ENCODE results near the gene SMAD4.
"Not testable (repeated sequence)": the region's sequence is repeated elsewhere in the genome, so short reads cannot be mapped to it uniquely, and the experiment has no call there.

SMAD4 gene

DNA sequence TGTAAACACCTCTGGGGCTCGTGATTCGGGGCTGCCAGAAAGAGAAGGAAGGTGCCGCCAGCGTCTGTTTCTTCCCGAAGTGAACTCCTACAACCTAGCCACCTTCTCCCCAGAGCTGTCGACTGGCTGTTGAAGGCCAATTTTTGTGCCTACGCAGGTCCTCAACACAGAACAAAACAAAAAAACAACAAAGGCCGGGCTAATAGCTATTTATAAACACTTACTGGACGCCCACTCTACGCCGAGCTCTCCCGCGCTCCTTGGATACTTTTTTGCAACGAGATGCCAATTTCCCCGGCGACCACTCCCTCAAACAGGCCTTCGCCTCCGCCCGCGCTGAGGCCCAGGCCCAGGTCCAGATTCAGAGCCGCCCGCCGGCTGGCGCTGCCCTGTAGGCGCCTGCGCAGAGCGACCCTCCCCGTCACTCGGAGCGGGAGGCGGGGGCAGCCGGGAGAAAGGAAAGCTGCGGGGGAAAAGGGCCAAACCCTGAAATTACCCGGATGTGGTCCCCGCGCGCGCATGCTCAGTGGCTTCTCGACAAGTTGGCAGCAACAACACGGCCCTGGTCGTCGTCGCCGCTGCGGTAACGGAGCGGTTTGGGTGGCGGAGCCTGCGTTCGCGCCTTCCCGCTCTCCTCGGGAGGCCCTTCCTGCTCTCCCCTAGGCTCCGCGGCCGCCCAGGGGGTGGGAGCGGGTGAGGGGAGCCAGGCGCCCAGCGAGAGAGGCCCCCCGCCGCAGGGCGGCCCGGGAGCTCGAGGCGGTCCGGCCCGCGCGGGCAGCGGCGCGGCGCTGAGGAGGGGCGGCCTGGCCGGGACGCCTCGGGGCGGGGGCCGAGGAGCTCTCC is at the start of gene SMAD4:
TSS of gene SMAD4 (plus strand) at position 520 of the 843 bp plus-strand sequence. CDS start 16,834 bp downstream, outside the sequence.
- Histone ChIP-seq H3K36me3 (ENCODE audit: control insufficient read depth, insufficient read depth, low read length) (no peaks in the 10 kb centered on the region), H3K9me3 (ENCODE audit: control insufficient read depth, insufficient read depth, low read length) (no peaks in the 10 kb centered on the region), H3K4me1 (ENCODE audit: control insufficient read depth, insufficient read depth, low read length) (peaks cover 22% of the 10 kb centered on the region), H3K9ac (ENCODE audit: low read depth, low read length) (peak within 1 kb of the TSS; percentile 75), H3K4me3 (ENCODE audit: low read depth, low read length) (peak within 1 kb of the TSS; percentile 87), H3K27me3 (ENCODE audit: control insufficient read depth, insufficient read depth, low read length) (no peaks in the 10 kb centered on the region)

GRCh38 chr18:50981381-50981780 is 48.6 kb upstream of the SMAD4 start:
- H3K4me1 ChIP-seq (ENCODE audit: control insufficient read depth, insufficient read depth, low read length) = no peaks in the 10 kb centered on the region
- peaks cover 10% of the 10 kb centered on the region for H3K9me3 ChIP-seq (ENCODE audit: control insufficient read depth, insufficient read depth, low read length)
- H3K9ac ChIP-seq (ENCODE audit: low read depth, low read length) = no peak overlapping the region
- no peaks in the 10 kb centered on the region for H3K27me3 ChIP-seq (ENCODE audit: control insufficient read depth, insufficient read depth, low read length)
- no peak overlapping the region for H3K4me3 ChIP-seq (ENCODE audit: low read depth, low read length)
- no peaks in the 10 kb centered on the region for H3K36me3 ChIP-seq (ENCODE audit: control insufficient read depth, insufficient read depth, low read length)

- Histone ChIP-seq H3K4me3 (ENCODE audit: low read depth, low read length) (no peak overlapping the region), H3K9ac (ENCODE audit: low read depth, low read length) (no peak overlapping the region), H3K4me1 (ENCODE audit: control insufficient read depth, insufficient read depth, low read length) (no peaks in the 10 kb centered on the region), H3K36me3 (ENCODE audit: control insufficient read depth, insufficient read depth, low read length) (no peaks in the 10 kb centered on the region), H3K27me3 (ENCODE audit: control insufficient read depth, insufficient read depth, low read length) (no peaks in the 10 kb centered on the region), H3K9me3 (ENCODE audit: control insufficient read depth, insufficient read depth, low read length) (peaks cover 1% of the 10 kb centered on the region)
These were observed 47.8 kb upstream of the SMAD4 start for GRCh38 chr18:50982086-50982801.

- Histone ChIP-seq H3K9ac (ENCODE audit: low read depth, low read length) (no peak overlapping the region), H3K4me3 (ENCODE audit: low read depth, low read length) (no peak overlapping the region), H3K4me1 (ENCODE audit: control insufficient read depth, insufficient read depth, low read length) (no peaks in the 10 kb centered on the region)
These were observed 47.2 kb upstream of the SMAD4 start for GRCh38 chr18:50982802-50983179.

DNA sequence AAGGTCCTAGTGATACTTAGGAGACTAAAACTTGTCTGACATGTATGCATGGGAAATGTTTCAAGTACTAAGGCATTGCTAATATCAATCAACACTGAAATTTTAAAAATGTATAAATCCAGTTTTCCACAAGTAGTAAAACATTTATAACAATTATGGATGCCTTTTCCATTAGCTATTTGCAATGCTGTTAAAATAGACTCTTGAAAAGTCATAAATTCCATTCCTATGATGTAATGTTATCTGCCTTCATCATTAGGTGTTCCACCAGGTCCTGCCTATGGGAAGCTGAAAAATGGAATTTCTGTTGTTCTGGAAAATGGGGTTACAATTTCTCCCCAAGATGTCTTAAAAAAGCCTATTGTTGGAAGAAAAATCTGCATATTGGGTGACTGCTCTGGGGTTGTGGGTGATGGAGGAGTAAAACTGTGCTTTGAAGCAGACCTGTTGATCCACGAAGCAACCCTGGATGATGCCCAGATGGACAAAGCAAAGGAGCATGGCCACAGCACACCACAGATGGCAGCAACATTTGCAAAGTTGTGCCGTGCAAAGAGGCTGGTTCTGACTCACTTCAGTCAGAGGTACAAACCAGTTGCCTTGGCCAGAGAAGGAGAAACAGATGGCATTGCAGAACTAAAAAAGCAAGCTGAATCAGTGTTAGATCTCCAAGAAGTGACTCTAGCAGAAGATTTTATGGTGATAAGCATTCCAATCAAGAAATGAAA is 43.5 kb upstream of the SMAD4 start:
- Histone ChIP-seq H3K4me1 (ENCODE audit: control insufficient read depth, insufficient read depth, low read length) (peaks cover 2% of the 10 kb centered on the region), H3K4me3 (ENCODE audit: low read depth, low read length) (no peak overlapping the region)

More at GRCh38 chr18:50982802-50983179, 47.2 kb upstream of the SMAD4 start:
- Histone ChIP-seq H3K36me3 (ENCODE audit: control insufficient read depth, insufficient read depth, low read length) (no peaks in the 10 kb centered on the region), H3K27me3 (ENCODE audit: control insufficient read depth, insufficient read depth, low read length) (no peaks in the 10 kb centered on the region), H3K9me3 (ENCODE audit: control insufficient read depth, insufficient read depth, low read length) (no peaks in the 10 kb centered on the region)

GRCh38 chr18:50987261-50987660 is 42.8 kb upstream of the SMAD4 start:
- Histone ChIP-seq H3K9me3 (ENCODE audit: control insufficient read depth, insufficient read depth, low read length) (no peaks in the 10 kb centered on the region), H3K27me3 (ENCODE audit: control insufficient read depth, insufficient read depth, low read length) (no peaks in the 10 kb centered on the region), H3K4me3 (ENCODE audit: low read depth, low read length) (no peak overlapping the region), H3K36me3 (ENCODE audit: control insufficient read depth, insufficient read depth, low read length) (no peaks in the 10 kb centered on the region), H3K9ac (ENCODE audit: low read depth, low read length) (no peak overlapping the region), H3K4me1 (ENCODE audit: control insufficient read depth, insufficient read depth, low read length) (peaks cover 9% of the 10 kb centered on the region)

More for the DNA sequence above, 43.5 kb upstream of the SMAD4 start:
- Histone ChIP-seq H3K36me3 (ENCODE audit: control insufficient read depth, insufficient read depth, low read length) (no peaks in the 10 kb centered on the region), H3K9ac (ENCODE audit: low read depth, low read length) (no peak overlapping the region), H3K27me3 (ENCODE audit: control insufficient read depth, insufficient read depth, low read length) (no peaks in the 10 kb centered on the region), H3K9me3 (ENCODE audit: control insufficient read depth, insufficient read depth, low read length) (no peaks in the 10 kb centered on the region)

DNA sequence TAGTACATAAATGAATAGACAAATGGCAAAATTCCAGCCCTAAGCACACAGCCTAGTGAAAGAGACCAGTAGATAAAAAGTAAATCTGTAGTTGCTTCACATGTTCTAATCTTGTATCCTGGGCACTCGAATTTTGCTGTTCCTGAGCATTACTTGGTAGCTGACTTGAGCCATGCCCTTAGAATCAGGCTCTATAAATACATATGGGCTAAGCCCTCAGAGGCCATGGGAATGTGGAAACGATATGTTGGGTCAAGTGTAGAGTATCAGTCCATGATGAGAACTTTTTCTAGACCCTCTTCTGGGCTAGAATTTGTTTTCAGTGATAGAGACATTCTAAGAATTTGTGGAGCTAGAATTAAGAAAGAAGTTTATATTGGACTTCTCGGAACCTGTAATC is 40.3 kb upstream of the SMAD4 start:
- Histone ChIP-seq H3K4me3 (ENCODE audit: low read depth, low read length) (no peak overlapping the region), H3K36me3 (ENCODE audit: control insufficient read depth, insufficient read depth, low read length) (no peaks in the 10 kb centered on the region), H3K9ac (ENCODE audit: low read depth, low read length) (no peak overlapping the region), H3K4me1 (ENCODE audit: control insufficient read depth, insufficient read depth, low read length) (peaks cover 11% of the 10 kb centered on the region), H3K27me3 (ENCODE audit: control insufficient read depth, insufficient read depth, low read length) (no peaks in the 10 kb centered on the region), H3K9me3 (ENCODE audit: control insufficient read depth, insufficient read depth, low read length) (no peaks in the 10 kb centered on the region)

GRCh38 chr18:50992351-50992762 is 37.7 kb upstream of the SMAD4 start:
- H3K36me3 ChIP-seq (ENCODE audit: control insufficient read depth, insufficient read depth, low read length) = no peaks in the 10 kb centered on the region
- no peak overlapping the region for H3K4me3 ChIP-seq (ENCODE audit: low read depth, low read length)
- no peaks in the 10 kb centered on the region for H3K27me3 ChIP-seq (ENCODE audit: control insufficient read depth, insufficient read depth, low read length)
- H3K9ac ChIP-seq (ENCODE audit: low read depth, low read length) = no peak overlapping the region
- peaks cover 11% of the 10 kb centered on the region for H3K4me1 ChIP-seq (ENCODE audit: control insufficient read depth, insufficient read depth, low read length)
- H3K9me3 ChIP-seq (ENCODE audit: control insufficient read depth, insufficient read depth, low read length) = no peaks in the 10 kb centered on the region

GRCh38 chr18:50994031-50994430 is 36.0 kb upstream of the SMAD4 start:
- no peaks in the 10 kb centered on the region for H3K9me3 ChIP-seq (ENCODE audit: control insufficient read depth, insufficient read depth, low read length)
- H3K9ac ChIP-seq (ENCODE audit: low read depth, low read length) = no peak overlapping the region
- no peaks in the 10 kb centered on the region for H3K36me3 ChIP-seq (ENCODE audit: control insufficient read depth, insufficient read depth, low read length)
- H3K27me3 ChIP-seq (ENCODE audit: control insufficient read depth, insufficient read depth, low read length) = no peaks in the 10 kb centered on the region
- H3K4me1 ChIP-seq (ENCODE audit: control insufficient read depth, insufficient read depth, low read length) = peaks cover 11% of the 10 kb centered on the region
- H3K4me3 ChIP-seq (ENCODE audit: low read depth, low read length) = no peak overlapping the region

GRCh38 chr18:51003174-51003573 is 26.8 kb upstream of the SMAD4 start:
- H3K4me1 ChIP-seq (ENCODE audit: control insufficient read depth, insufficient read depth, low read length) = peaks cover 13% of the 10 kb centered on the region
- not testable (repeated sequence) for H3K36me3 ChIP-seq (ENCODE audit: control insufficient read depth, insufficient read depth, low read length); H3K9me3 ChIP-seq (ENCODE audit: control insufficient read depth, insufficient read depth, low read length); H3K27me3 ChIP-seq (ENCODE audit: control insufficient read depth, insufficient read depth, low read length); H3K4me3 ChIP-seq (ENCODE audit: low read depth, low read length); H3K9ac ChIP-seq (ENCODE audit: low read depth, low read length)

DNA sequence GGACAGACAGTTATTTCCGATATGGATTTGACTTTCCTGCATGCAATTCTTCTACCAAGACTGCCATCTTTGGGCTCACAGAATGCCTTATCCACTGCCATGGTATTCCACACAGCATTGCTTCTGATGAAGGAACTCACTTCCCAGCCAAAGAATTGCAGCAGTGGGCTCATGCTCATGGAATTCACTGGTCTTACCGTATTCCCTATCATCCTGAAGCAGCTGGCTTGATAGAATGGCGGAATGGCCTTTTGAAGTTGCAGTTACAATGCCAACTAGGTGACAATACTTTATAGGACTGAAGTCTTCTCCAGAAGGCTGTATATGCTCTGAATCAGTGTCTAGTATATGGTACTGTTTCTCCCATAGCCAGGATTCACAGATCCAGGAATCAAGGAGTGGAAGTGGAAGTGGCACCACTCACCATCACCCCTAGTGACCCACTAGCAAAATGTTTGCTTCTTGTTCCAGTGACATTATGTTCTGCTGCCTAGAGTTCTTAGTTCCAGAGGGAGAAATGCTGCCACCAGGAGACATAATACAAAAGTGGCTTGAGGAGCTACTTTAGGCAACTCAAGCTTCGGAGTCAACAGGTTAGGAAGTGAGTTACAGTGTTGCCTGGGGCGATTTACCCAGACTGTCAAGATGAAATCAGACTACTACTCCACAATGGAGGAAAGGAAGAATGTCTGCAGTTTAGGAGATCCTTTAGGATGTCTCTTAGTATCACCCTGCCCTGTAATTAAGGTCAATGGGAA is 23.8 kb upstream of the SMAD4 start:
- Histone ChIP-seq H3K9me3 (ENCODE audit: control insufficient read depth, insufficient read depth, low read length) (no peaks in the 10 kb centered on the region), H3K9ac (ENCODE audit: low read depth, low read length) (no peak overlapping the region), H3K27me3 (ENCODE audit: control insufficient read depth, insufficient read depth, low read length) (no peaks in the 10 kb centered on the region), H3K4me1 (ENCODE audit: control insufficient read depth, insufficient read depth, low read length) (peaks cover 14% of the 10 kb centered on the region), H3K4me3 (ENCODE audit: low read depth, low read length) (no peak overlapping the region), H3K36me3 (ENCODE audit: control insufficient read depth, insufficient read depth, low read length) (no peaks in the 10 kb centered on the region)
